ENCODE data around the gene GPBP1L1.
A peak's percentile ranks its signal among the peaks of the same experiment; 100 is the strongest.
"Not testable (repeated sequence)": the region's sequence is repeated elsewhere in the genome, so short reads cannot be mapped to it uniquely, and the experiment has no call there.

Gene GPBP1L1

GRCh38 chr1:45686288-45687013 lies at the start of gene GPBP1L1:
TSS of gene GPBP1L1 (minus strand) at chr1:45686533. CDS start at chr1:45659087, 27,446 bp downstream.
- DNase-seq (ENCODE audit: low spot score), result peak; percentile 97

GRCh38 chr1:45730780-45731319 lies 44.5 kb upstream of the GPBP1L1 start:
- no peak for DNase-seq (ENCODE audit: low spot score)

- DNase-seq (ENCODE audit: low spot score), result no peak
Measured at GRCh38 chr1:45730075-45730779, 43.9 kb upstream of the GPBP1L1 start.

GRCh38 chr1:45726007-45726406 lies 39.7 kb upstream of the GPBP1L1 start:
- DNase-seq (ENCODE audit: low spot score), result not testable (repeated sequence)

GRCh38 chr1:45723248-45723930 lies 37.1 kb upstream of the GPBP1L1 start:
- DNase-seq (ENCODE audit: low spot score), result no peak

GRCh38 chr1:45722809-45723208 lies 36.5 kb upstream of the GPBP1L1 start:
- DNase-seq (ENCODE audit: low spot score), result no peak

- no peak for DNase-seq (ENCODE audit: low spot score)
Measured at GRCh38 chr1:45721207-45721606, 34.9 kb upstream of the GPBP1L1 start.

GRCh38 chr1:45718289-45718688 lies 32.0 kb upstream of the GPBP1L1 start:
- DNase-seq (ENCODE audit: low spot score), result no peak

GRCh38 chr1:45717386-45717785 lies 31.1 kb upstream of the GPBP1L1 start:
- DNase-seq (ENCODE audit: low spot score), result not testable (repeated sequence)

GRCh38 chr1:45716700-45717099 lies 30.4 kb upstream of the GPBP1L1 start:
- no peak for DNase-seq (ENCODE audit: low spot score)

GRCh38 chr1:45713711-45714110 lies 27.4 kb upstream of the GPBP1L1 start:
- no peak for DNase-seq (ENCODE audit: low spot score)

GRCh38 chr1:45704637-45705036 lies 18.3 kb upstream of the GPBP1L1 start:
- no peak for DNase-seq (ENCODE audit: low spot score)

GRCh38 chr1:45694823-45695222 lies 8.5 kb upstream of the GPBP1L1 start:
- DNase-seq (ENCODE audit: low spot score), result no peak

- DNase-seq (ENCODE audit: low spot score), result not testable (repeated sequence)
Measured at GRCh38 chr1:45693811-45694210, 7.5 kb upstream of the GPBP1L1 start.

GRCh38 chr1:45687754-45688740 lies 1.7 kb upstream of the GPBP1L1 start, which contains the start of gene TMEM69:
TSS of gene TMEM69 (plus strand) at chr1:45688181. CDS start at chr1:45691069, 2,888 bp downstream.
- peak; percentile 85 for DNase-seq (ENCODE audit: low spot score)

GRCh38 chr1:45687014-45687753 lies 851 bp upstream of the GPBP1L1 start:
- peak; percentile 98 for DNase-seq (ENCODE audit: low spot score)

- DNase-seq (ENCODE audit: low spot score), result peak; percentile 56
Measured at GRCh38 chr1:45686015-45686287, 382 bp downstream of the GPBP1L1 start.

GRCh38 chr1:45685308-45686014 lies 872 bp downstream of the GPBP1L1 start:
- DNase-seq (ENCODE audit: low spot score), result peak; percentile 1

GRCh38 chr1:45684402-45684801 lies 1.9 kb downstream of the GPBP1L1 start:
- no peak for DNase-seq (ENCODE audit: low spot score)

- DNase-seq (ENCODE audit: low spot score), result no peak
Measured at GRCh38 chr1:45682942-45683341, 3.4 kb downstream of the GPBP1L1 start.

Measured in CD4-positive, alpha-beta T cell treated with Interleukin-15 for 4 hours (primary cell).